ENCODE measurements around the gene F5. TPM values are rescaled to one million over a fixed set of nuclear protein-coding genes. Genes with fewer than 3 reads are reported as not detected.

The F5 gene
- total RNA-seq, 2 experiments from 2014 or later, result not detected

DNA sequence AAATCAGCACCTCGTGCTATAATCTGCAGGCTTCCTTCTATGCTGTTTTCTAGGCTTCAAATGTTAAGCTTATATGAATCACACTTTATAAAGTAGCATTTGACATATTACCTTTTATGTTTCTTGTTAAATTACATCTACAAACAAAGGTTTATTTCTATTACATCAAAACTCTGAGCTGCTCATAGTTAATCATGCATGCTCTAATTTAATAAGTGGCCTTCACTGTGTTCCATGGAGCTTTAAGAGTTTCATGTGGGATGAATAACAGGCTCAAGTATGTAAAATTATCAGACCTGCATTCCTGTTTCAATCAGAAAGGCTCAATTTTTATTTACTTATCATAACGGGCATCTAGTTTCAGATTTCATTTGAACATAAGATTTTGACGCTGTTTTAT is 113.5 kb downstream of the F5 start:
- H3K4me3 ChIP-seq (ENCODE audit: low read depth, low read length, poor library complexity, severe bottlenecking), result no peak overlapping the region
- CTCF ChIA-PET (ENCODE audit: unreplicated experiment), result no interaction called here
- no peak for DNase-seq (ENCODE audit: low spot score)
- H3K9me3 ChIP-seq (ENCODE audit: low read length), result no peaks in the 10 kb centered on the region
- no peak overlapping the region for H3K4me2 ChIP-seq (ENCODE audit: low read length)
- no peaks in the 10 kb centered on the region for H3K79me2 ChIP-seq (ENCODE audit: insufficient read depth, low read depth, low read length)
- TF ChIP-seq EZH2phosphoT487 (IDR thresholded peaks at IDR 0.05; ENCODE audit: borderline replicate concordance, low read depth, low read length), result no peak
- TF ChIP-seq, protein P1, sequence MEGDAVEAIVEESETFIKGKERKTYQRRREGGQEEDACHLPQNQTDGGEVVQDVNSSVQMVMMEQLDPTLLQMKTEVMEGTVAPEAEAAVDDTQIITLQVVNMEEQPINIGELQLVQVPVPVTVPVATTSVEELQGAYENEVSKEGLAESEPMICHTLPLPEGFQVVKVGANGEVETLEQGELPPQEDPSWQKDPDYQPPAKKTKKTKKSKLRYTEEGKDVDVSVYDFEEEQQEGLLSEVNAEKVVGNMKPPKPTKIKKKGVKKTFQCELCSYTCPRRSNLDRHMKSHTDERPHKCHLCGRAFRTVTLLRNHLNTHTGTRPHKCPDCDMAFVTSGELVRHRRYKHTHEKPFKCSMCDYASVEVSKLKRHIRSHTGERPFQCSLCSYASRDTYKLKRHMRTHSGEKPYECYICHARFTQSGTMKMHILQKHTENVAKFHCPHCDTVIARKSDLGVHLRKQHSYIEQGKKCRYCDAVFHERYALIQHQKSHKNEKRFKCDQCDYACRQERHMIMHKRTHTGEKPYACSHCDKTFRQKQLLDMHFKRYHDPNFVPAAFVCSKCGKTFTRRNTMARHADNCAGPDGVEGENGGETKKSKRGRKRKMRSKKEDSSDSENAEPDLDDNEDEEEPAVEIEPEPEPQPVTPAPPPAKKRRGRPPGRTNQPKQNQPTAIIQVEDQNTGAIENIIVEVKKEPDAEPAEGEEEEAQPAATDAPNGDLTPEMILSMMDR (conservative IDR thresholded peaks at IDR 0.05; ENCODE audit: low read length), result no peak
- intact Hi-C loops (cut with micrococcal nuclease; ENCODE audit: unreplicated experiment), result no loop called here
- BruUV-seq (replicated peaks), result no TSS peak
- no peaks in the 10 kb centered on the region; the same call in 1 of the 2 replicates for H3K36me3 ChIP-seq (ENCODE audit: insufficient read depth, low read length)
- H4K20me1 ChIP-seq (ENCODE audit: insufficient read depth, low read length), result no peaks in the 10 kb centered on the region
- POLR2A ChIA-PET, result no interaction called here
- H3K27ac ChIP-seq (ENCODE audit: low read depth, low read length, poor library complexity, severe bottlenecking), result no peak overlapping the region
- no peaks in the 10 kb centered on the region for H3K4me1 ChIP-seq (ENCODE audit: insufficient read depth, low read length, poor library complexity, severe bottlenecking)
- H2AFZ ChIP-seq (ENCODE audit: low read length), result no peak overlapping the region
- H3K9me2 ChIP-seq (ENCODE audit: insufficient read depth, low read length), result no peaks in the 10 kb centered on the region

DNA sequence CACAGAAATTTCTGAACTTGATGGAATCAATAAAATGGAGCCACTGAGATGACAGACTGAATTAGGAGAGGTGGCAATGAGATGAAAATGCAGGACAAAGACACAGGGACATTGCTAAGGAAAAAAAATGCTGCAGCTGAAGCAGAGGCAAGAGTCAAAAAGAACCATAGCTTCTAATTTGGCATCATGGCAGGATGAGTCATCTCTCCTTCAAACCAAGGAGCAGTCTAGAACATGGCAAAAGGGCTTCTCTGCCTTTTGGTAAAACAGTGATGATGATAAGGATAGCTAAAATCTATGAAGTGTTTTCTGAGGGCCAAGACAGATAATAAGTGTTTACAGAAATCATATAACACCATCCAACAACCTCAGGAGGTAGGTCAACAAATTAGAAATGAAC is 117.3 kb downstream of the F5 start:
- H3K27ac ChIP-seq (ENCODE audit: low read depth, low read length, poor library complexity, severe bottlenecking), result no peak overlapping the region
- CTCF ChIA-PET (ENCODE audit: unreplicated experiment), result no interaction called here
- H2AFZ ChIP-seq (ENCODE audit: low read length), result no peak overlapping the region
- no peak overlapping the region for H3K4me3 ChIP-seq (ENCODE audit: low read depth, low read length, poor library complexity, severe bottlenecking)
- DNase-seq (ENCODE audit: low spot score), result no peak
- H3K79me2 ChIP-seq (ENCODE audit: insufficient read depth, low read depth, low read length), result no peaks in the 10 kb centered on the region
- H3K36me3 ChIP-seq (ENCODE audit: insufficient read depth, low read length), result no peaks in the 10 kb centered on the region
- TF ChIP-seq, protein P1 (conservative IDR thresholded peaks at IDR 0.05; ENCODE audit: low read length), result no peak
- TF ChIP-seq EZH2phosphoT487 (IDR thresholded peaks at IDR 0.05; ENCODE audit: borderline replicate concordance, low read depth, low read length), result no peak
- no peaks in the 10 kb centered on the region for H3K4me1 ChIP-seq (ENCODE audit: insufficient read depth, low read length, poor library complexity, severe bottlenecking)
- H3K4me2 ChIP-seq (ENCODE audit: low read length), result no peak overlapping the region
- POLR2A ChIA-PET, result interaction anchor here (0.7 kb wide), 1 partner anchor 18 kb away, joined by 4 read pairs; no protein-coding TSS in a partner anchor
- BruUV-seq (replicated peaks), result no TSS peak
- intact Hi-C loops (cut with micrococcal nuclease; ENCODE audit: unreplicated experiment), result no loop called here
- H3K9me2 ChIP-seq (ENCODE audit: insufficient read depth, low read length), result no peaks in the 10 kb centered on the region
- no peaks in the 10 kb centered on the region for H4K20me1 ChIP-seq (ENCODE audit: insufficient read depth, low read length)
- H3K9me3 ChIP-seq (ENCODE audit: low read length), result no peaks in the 10 kb centered on the region

DNA sequence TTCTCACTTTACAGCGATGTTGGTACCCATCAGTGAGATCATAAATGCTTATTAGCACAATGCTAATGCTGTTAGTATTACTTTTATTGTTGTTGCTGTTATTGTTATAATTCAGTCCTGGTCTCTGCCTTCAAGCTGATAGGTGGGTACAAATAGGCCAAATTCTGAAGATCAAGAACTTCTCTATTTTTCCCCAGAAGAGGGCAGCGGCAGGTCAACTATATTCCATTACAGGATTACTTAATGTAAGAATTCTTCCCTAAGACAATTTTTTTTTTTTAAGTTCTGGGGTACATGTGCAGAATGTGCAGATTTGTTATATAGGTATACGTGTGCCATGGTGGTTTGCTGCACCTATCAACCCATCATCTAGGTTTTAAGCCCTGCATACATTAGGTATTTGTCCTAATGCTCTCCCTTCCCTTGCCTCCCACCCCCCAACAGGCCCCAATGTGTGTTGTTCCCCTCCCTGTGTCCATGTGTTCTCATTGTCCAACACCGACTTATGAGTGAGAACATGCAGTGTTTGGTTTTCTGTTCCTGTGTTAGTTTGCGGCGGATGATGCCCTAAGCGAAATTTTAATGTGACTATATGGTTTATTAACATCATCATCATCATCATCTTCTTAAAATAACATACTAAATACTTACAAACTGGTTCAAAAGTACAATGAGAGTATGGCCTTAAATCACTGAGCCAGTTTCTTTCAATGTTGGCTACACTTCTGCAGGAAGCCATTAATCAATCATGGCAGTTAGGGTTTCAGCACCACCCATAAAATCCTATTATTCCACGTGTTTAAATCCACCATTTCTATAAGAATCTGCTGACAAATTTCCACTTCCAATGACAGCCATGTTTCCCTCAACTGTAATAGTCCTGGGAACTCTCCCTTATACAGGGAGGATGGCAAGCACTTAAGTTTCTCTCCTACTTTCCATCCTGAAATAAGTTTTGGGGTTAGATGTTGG is 119.7 kb downstream of the F5 start:
- TF ChIP-seq, protein P1 (conservative IDR thresholded peaks at IDR 0.05; ENCODE audit: low read length), result peak; percentile 62
- no peak for TF ChIP-seq EZH2phosphoT487 (IDR thresholded peaks at IDR 0.05; ENCODE audit: borderline replicate concordance, low read depth, low read length)
- ChIA-PET POLR2A (no interaction called here), CTCF (ENCODE audit: unreplicated experiment) (no interaction called here)
- H3K4me3 ChIP-seq (ENCODE audit: low read depth, low read length, poor library complexity, severe bottlenecking), result no peak overlapping the region
- no peaks in the 10 kb centered on the region for H3K9me2 ChIP-seq (ENCODE audit: insufficient read depth, low read length)
- H3K4me1 ChIP-seq (ENCODE audit: insufficient read depth, low read length, poor library complexity, severe bottlenecking), result no peaks in the 10 kb centered on the region
- no peaks in the 10 kb centered on the region for H4K20me1 ChIP-seq (ENCODE audit: insufficient read depth, low read length)
- peak; percentile 21 for DNase-seq (ENCODE audit: low spot score)
- no peaks in the 10 kb centered on the region for H3K9me3 ChIP-seq (ENCODE audit: low read length)
- no peak overlapping the region for H3K4me2 ChIP-seq (ENCODE audit: low read length)
- no TSS peak for BruUV-seq (replicated peaks)
- H3K27ac ChIP-seq (ENCODE audit: low read depth, low read length, poor library complexity, severe bottlenecking), result no peak overlapping the region
- no peaks in the 10 kb centered on the region for H3K36me3 ChIP-seq (ENCODE audit: insufficient read depth, low read length)
- no peaks in the 10 kb centered on the region for H3K79me2 ChIP-seq (ENCODE audit: insufficient read depth, low read depth, low read length)
- intact Hi-C loops (cut with micrococcal nuclease; ENCODE audit: unreplicated experiment), result loop anchor here (2.0 kb wide), 1 partner anchor 80 kb away; no protein-coding TSS in a partner anchor
- no peak overlapping the region for H2AFZ ChIP-seq (ENCODE audit: low read length)

Measured in OCI-LY7 (cell line).